ENCODE results near the gene USP53. TPM values are rescaled to one million over a fixed set of nuclear protein-coding genes. Genes with fewer than 3 reads are reported as not detected.

USP53 gene
- total RNA-seq, 1 donor from 2014 or later: 32.3 TPM

DNA sequence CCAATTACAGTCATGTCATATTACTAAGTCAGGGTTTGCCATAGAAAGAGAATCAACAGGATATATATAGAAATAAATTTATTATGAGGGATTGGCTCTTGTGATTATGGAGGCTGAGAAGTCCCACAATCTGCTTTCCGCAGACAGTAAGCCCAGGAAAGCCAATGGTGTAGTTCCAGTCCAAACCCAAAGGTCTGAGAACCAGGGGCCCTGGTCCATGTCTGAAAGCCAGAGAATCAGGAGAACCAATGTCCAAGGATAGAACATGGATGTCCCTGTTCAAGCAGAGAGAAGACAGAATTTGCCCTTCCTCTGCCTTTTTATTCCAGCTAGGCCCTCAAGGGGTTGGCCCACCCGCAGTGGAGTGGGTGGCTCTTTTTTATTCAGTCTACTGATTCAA lies 83.8 kb downstream of the USP53 start:
- Histone ChIP-seq H4K20me1 (ENCODE audit: insufficient read depth, low read length) (no peaks in the 10 kb centered on the region), H3K79me2 (ENCODE audit: insufficient read depth, low read length) (peaks cover 40% of the 10 kb centered on the region), H3K4me1 (ENCODE audit: insufficient read depth, low read length) (peaks cover 16% of the 10 kb centered on the region), H3K9ac (ENCODE audit: low read length) (no peak overlapping the region), H2AFZ (ENCODE audit: low read depth, low read length) (no peak overlapping the region), H3K4me2 (ENCODE audit: low read length) (no peak overlapping the region), H3K27me3 (ENCODE audit: insufficient read depth, low read length) (no peaks in the 10 kb centered on the region), H3K27ac (ENCODE audit: low read depth, low read length) (no peak overlapping the region), H3K9me3 (ENCODE audit: insufficient read depth, low read depth, low read length) (no peaks in the 10 kb centered on the region), H3K36me3 (ENCODE audit: insufficient read depth, low read length) (peaks cover 22% of the 10 kb centered on the region), H3K4me3 (ENCODE audit: insufficient read depth, low read depth, low read length) (no peak overlapping the region)
- DNase-seq (ENCODE audit: low read depth) (no peak), FAIRE-seq (no peak)
- peaks cover 3% of the 10 kb centered on the region for H3K9me3 Mint-ChIP-seq (ENCODE audit: unreplicated experiment)
- no peak for TF ChIP-seq EZH2 (IDR thresholded peaks at IDR 0.05; ENCODE audit: insufficient read depth, low read length)
- TF ChIP-seq, protein P1, sequence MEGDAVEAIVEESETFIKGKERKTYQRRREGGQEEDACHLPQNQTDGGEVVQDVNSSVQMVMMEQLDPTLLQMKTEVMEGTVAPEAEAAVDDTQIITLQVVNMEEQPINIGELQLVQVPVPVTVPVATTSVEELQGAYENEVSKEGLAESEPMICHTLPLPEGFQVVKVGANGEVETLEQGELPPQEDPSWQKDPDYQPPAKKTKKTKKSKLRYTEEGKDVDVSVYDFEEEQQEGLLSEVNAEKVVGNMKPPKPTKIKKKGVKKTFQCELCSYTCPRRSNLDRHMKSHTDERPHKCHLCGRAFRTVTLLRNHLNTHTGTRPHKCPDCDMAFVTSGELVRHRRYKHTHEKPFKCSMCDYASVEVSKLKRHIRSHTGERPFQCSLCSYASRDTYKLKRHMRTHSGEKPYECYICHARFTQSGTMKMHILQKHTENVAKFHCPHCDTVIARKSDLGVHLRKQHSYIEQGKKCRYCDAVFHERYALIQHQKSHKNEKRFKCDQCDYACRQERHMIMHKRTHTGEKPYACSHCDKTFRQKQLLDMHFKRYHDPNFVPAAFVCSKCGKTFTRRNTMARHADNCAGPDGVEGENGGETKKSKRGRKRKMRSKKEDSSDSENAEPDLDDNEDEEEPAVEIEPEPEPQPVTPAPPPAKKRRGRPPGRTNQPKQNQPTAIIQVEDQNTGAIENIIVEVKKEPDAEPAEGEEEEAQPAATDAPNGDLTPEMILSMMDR (IDR thresholded peaks at IDR 0.05; ENCODE audit: insufficient read depth, low read depth, low read length): no peak
- H3K36me3 Mint-ChIP-seq (ENCODE audit: low read depth, unreplicated experiment): peaks cover 12% of the 10 kb centered on the region
- H3K4me3 Mint-ChIP-seq (ENCODE audit: unreplicated experiment): peak overlapping the region; percentile 41
- H3K27ac Mint-ChIP-seq (ENCODE audit: unreplicated experiment): no peak overlapping the region
- H3K27me3 Mint-ChIP-seq (ENCODE audit: low read depth, unreplicated experiment): no peaks in the 10 kb centered on the region
- H3K4me1 Mint-ChIP-seq (ENCODE audit: low read depth, unreplicated experiment): peaks cover 6% of the 10 kb centered on the region

DNA sequence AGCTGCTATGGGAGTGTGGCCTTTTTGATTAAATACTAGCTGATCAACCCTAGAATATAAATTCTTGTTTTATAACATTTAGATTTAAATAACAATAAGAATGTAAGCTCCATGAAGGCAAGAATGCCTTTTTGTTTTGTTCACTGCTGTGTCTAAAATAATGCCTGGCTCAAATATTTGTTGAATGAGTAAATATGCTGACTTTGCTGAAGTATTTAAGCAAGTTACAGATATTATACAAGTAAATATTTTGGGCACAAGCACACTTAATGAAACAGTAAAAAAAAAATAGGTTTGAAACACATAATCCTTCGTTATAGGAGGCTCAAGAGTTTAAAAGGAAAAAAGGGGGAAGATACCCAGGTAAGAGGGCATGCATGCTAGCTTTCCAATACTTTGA lies 85.3 kb downstream of the USP53 start:
- Histone ChIP-seq H2AFZ (ENCODE audit: low read depth, low read length) (no peak overlapping the region), H3K79me2 (ENCODE audit: insufficient read depth, low read length) (peaks cover 40% of the 10 kb centered on the region), H3K9me3 (ENCODE audit: insufficient read depth, low read depth, low read length) (no peaks in the 10 kb centered on the region), H3K4me1 (ENCODE audit: insufficient read depth, low read length) (peaks cover 16% of the 10 kb centered on the region), H3K9ac (ENCODE audit: low read length) (no peak overlapping the region), H3K36me3 (ENCODE audit: insufficient read depth, low read length) (peaks cover 16% of the 10 kb centered on the region), H3K27me3 (ENCODE audit: insufficient read depth, low read length) (no peaks in the 10 kb centered on the region), H3K4me2 (ENCODE audit: low read length) (peak overlapping the region; percentile 97), H3K27ac (ENCODE audit: low read depth, low read length) (no peak overlapping the region), H4K20me1 (ENCODE audit: insufficient read depth, low read length) (no peaks in the 10 kb centered on the region), H3K4me3 (ENCODE audit: insufficient read depth, low read depth, low read length) (peak overlapping the region; percentile 99)
- TF ChIP-seq, protein P1 (IDR thresholded peaks at IDR 0.05; ENCODE audit: insufficient read depth, low read depth, low read length): no peak
- TF ChIP-seq EZH2 (IDR thresholded peaks at IDR 0.05; ENCODE audit: insufficient read depth, low read length): no peak
- Mint-ChIP-seq H3K27me3 (ENCODE audit: low read depth, unreplicated experiment) (no peaks in the 10 kb centered on the region), H3K4me3 (ENCODE audit: unreplicated experiment) (peak overlapping the region; percentile 99), H3K36me3 (ENCODE audit: low read depth, unreplicated experiment) (peaks cover 12% of the 10 kb centered on the region), H3K4me1 (ENCODE audit: low read depth, unreplicated experiment) (peaks cover 6% of the 10 kb centered on the region), H3K9me3 (ENCODE audit: unreplicated experiment) (peaks cover 3% of the 10 kb centered on the region), H3K27ac (ENCODE audit: unreplicated experiment) (no peak overlapping the region)
- DNase-seq (ENCODE audit: low read depth): no peak
- FAIRE-seq: no peak

DNA sequence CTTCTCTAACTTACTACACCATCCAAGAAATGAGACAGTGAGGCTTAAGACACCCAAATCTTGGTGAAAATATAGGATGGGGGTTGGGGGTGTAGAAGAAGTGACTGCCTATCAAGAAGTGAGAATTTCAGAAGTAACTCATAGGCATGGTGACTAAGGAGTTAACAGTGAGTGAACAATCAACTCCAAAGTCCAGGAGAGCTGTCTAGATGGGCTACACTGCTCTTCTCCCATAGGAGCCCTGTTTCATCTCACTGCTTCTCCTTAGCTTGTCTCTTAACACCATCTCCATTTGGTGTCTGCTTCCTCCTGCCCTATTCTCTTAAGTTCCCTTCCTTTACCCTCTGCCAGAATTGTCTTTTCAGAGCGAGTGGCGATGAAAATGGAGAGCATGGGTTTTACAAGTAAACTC lies 86.8 kb downstream of the USP53 start:
- H3K4me3 Mint-ChIP-seq (ENCODE audit: unreplicated experiment): peak overlapping the region; percentile 99
- peak overlapping the region; percentile 99 for H3K4me3 ChIP-seq (ENCODE audit: insufficient read depth, low read depth, low read length)
- TF ChIP-seq EZH2 (IDR thresholded peaks at IDR 0.05; ENCODE audit: insufficient read depth, low read length): no peak
- TF ChIP-seq, protein P1 (IDR thresholded peaks at IDR 0.05; ENCODE audit: insufficient read depth, low read depth, low read length): no peak
- H3K36me3 Mint-ChIP-seq (ENCODE audit: low read depth, unreplicated experiment): peaks cover 12% of the 10 kb centered on the region
- H3K27me3 Mint-ChIP-seq (ENCODE audit: low read depth, unreplicated experiment): no peaks in the 10 kb centered on the region
- peak overlapping the region; percentile 97 for H3K4me2 ChIP-seq (ENCODE audit: low read length)
- H3K9me3 ChIP-seq (ENCODE audit: insufficient read depth, low read depth, low read length): no peaks in the 10 kb centered on the region
- no peak for FAIRE-seq
- H3K36me3 ChIP-seq (ENCODE audit: insufficient read depth, low read length): peaks cover 14% of the 10 kb centered on the region
- no peaks in the 10 kb centered on the region for H3K27me3 ChIP-seq (ENCODE audit: insufficient read depth, low read length)
- peak overlapping the region; percentile 96 for H3K9ac ChIP-seq (ENCODE audit: low read length)
- H3K27ac ChIP-seq (ENCODE audit: low read depth, low read length): peak overlapping the region; percentile 95
- no peaks in the 10 kb centered on the region for H4K20me1 ChIP-seq (ENCODE audit: insufficient read depth, low read length)
- H3K27ac Mint-ChIP-seq (ENCODE audit: unreplicated experiment): peak overlapping the region; percentile 97
- peaks cover 3% of the 10 kb centered on the region for H3K9me3 Mint-ChIP-seq (ENCODE audit: unreplicated experiment)
- peaks cover 16% of the 10 kb centered on the region for H3K4me1 ChIP-seq (ENCODE audit: insufficient read depth, low read length)
- peaks cover 6% of the 10 kb centered on the region for H3K4me1 Mint-ChIP-seq (ENCODE audit: low read depth, unreplicated experiment)
- peaks cover 40% of the 10 kb centered on the region for H3K79me2 ChIP-seq (ENCODE audit: insufficient read depth, low read length)
- peak; percentile 10 for DNase-seq (ENCODE audit: low read depth)
- no peak overlapping the region for H2AFZ ChIP-seq (ENCODE audit: low read depth, low read length)
